H1 (cell line): ENCODE data around the gene GNS. TPM values are rescaled to one million over a fixed set of nuclear protein-coding genes. Genes with fewer than 3 reads are reported as not detected.

Source experiments
- CTCF ChIA-PET: fragments of 300-600 bp; sonication (Branson Sonifier 250); formaldehyde crosslinking; loops from one replicate; lab custom pipeline; 2021; ENCODE audit not compliant: partially characterized antibody; lab: Charles Lee
- POLR2A ChIA-PET: fragments of 300-600 bp; sonication (Branson Sonifier 250); formaldehyde crosslinking; loops from one replicate; lab custom pipeline; 2021; ENCODE audit warnings: inconsistent platforms; ENCODE audit not compliant: partially characterized antibody; lab: Charles Lee
- DNase-seq, 2 experiments: peaks; one replicate each; pipeline versions ENCODE4 v3.0.0 to v3.0.0-alpha.2; 2010 to 2022; ENCODE audit warnings: low spot score in 2 of 2, low read depth in 1 of 2, mixed read lengths in 1 of 2
- FAIRE-seq: peaks from 2 replicates; lab custom pipeline; 2011; peaks lifted over from hg19 to GRCh38; lab: Jason Lieb, UNC
- H2AFZ ChIP-seq: 2 replicates; pipeline ENCODE4 v1.8.1; 2012; ENCODE audit warnings: low read length, inconsistent platforms
- H2AK5ac ChIP-seq: 2 replicates; pipeline ENCODE4 v1.6.1; 2013; ENCODE audit warnings: low read depth, low read length
- H2BK120ac ChIP-seq: replicated peaks from 2 replicates; pipeline ENCODE3; 2013; ENCODE audit warnings: low read depth, low read length, inconsistent platforms
- H2BK12ac ChIP-seq: 2 replicates; pipeline ENCODE4 v1.6.1; 2013; ENCODE audit warnings: low read depth, low read length
- H2BK15ac ChIP-seq: 2 replicates; pipeline ENCODE4 v1.6.1; 2013; ENCODE audit warnings: low read length
- H2BK20ac ChIP-seq: 2 replicates; pipeline ENCODE4 v1.6.1; 2013; ENCODE audit warnings: low read length
- H2BK5ac ChIP-seq: 2 replicates; pipeline ENCODE4 v1.6.1; 2013; ENCODE audit warnings: low read depth, low read length
- H3K14ac ChIP-seq: 2 replicates; pipeline ENCODE4 v1.6.1; 2013; ENCODE audit warnings: inconsistent platforms; ENCODE audit not compliant: insufficient read length
- H3K18ac ChIP-seq: 2 replicates; pipeline ENCODE4 v1.6.1; 2013; ENCODE audit warnings: low read length; ENCODE audit errors: extremely low read depth
- H3K23ac ChIP-seq: 2 replicates; pipeline ENCODE4 v1.6.1; 2013; ENCODE audit warnings: inconsistent platforms; ENCODE audit not compliant: insufficient read length
- H3K23me2 ChIP-seq: 2 replicates; pipeline ENCODE4 v1.6.1; 2013; ENCODE audit warnings: low read depth, low read length
- H3K27ac ChIP-seq: 2 replicates; pipeline ENCODE4 v1.6.1; 2011; ENCODE audit warnings: low read depth, low read length, inconsistent platforms
- H3K27me3 ChIP-seq, 4 experiments: replicated peaks in 1 of 4; 1 replicate in 1 of 4; 2 replicates in 3 of 4; pipeline versions ENCODE4 v1.6.1 to v1.8.1; 2011 to 2013; ENCODE audit warnings: low read length in 3 of 4, mild to moderate bottlenecking in 3 of 4, inconsistent platforms in 2 of 4, mixed read lengths in 2 of 4, moderate library complexity in 1 of 4; ENCODE audit not compliant: control insufficient read depth in 3 of 4, insufficient read depth in 3 of 4; ENCODE audit errors: extremely low read depth in 1 of 4
- H3K36me3 ChIP-seq, 4 experiments: 2 replicates each; pipeline versions ENCODE4 v1.6.1 to v1.8.1; 2011 to 2013; ENCODE audit warnings: mild to moderate bottlenecking in 4 of 4, low read length in 3 of 4, moderate library complexity in 2 of 4, control low read depth in 1 of 4, inconsistent platforms in 1 of 4; ENCODE audit not compliant: insufficient read depth in 4 of 4, control insufficient read depth in 2 of 4
- H3K4ac ChIP-seq: replicated peaks from 2 replicates; pipeline ENCODE3; 2013; ENCODE audit warnings: low read length, low read depth, mixed read lengths, inconsistent platforms; ENCODE audit not compliant: insufficient read length
- H3K4me1 ChIP-seq, 4 experiments: replicated peaks in 1 of 4; 1 replicate in 1 of 4; 2 replicates in 3 of 4; pipeline versions ENCODE4 v1.6.1 to v1.8.1; 2011 to 2013; ENCODE audit warnings: low read length in 3 of 4, inconsistent platforms in 2 of 4, mixed read lengths in 1 of 4; ENCODE audit not compliant: insufficient read depth in 4 of 4, control insufficient read depth in 3 of 4
- H3K4me2 ChIP-seq, 2 experiments: 2 replicates each; pipeline versions ENCODE4 v1.6.1 to v1.8.1; 2011 to 2013; ENCODE audit warnings: low read depth in 2 of 2, low read length in 2 of 2, control low read depth in 1 of 2, inconsistent platforms in 1 of 2, mild to moderate bottlenecking in 1 of 2; ENCODE audit not compliant: insufficient read depth in 1 of 2
- H3K4me3 ChIP-seq, 4 experiments: fragments of 200-600, 300-600 bp in 1 of 4; sonication (generic), shearing (Covaris generic), sonication (Bioruptor Twin) in 1 of 4; 2 replicates each; pipeline versions ENCODE4 v1.5.1 to v1.8.1; 2011 to 2016; ENCODE audit warnings: low read length in 4 of 4, low read depth in 3 of 4, control low read depth in 2 of 4, inconsistent platforms in 2 of 4, mild to moderate bottlenecking in 2 of 4, mixed read lengths in 1 of 4, moderate library complexity in 1 of 4; ENCODE audit not compliant: insufficient read depth in 2 of 4; ENCODE audit errors: extremely low read depth in 1 of 4
- H3K56ac ChIP-seq: replicated peaks from 2 replicates; pipeline ENCODE3; 2013; ENCODE audit warnings: low read depth, mild to moderate bottlenecking, mixed read lengths, low read length, inconsistent platforms; ENCODE audit not compliant: insufficient read length
- H3K79me1 ChIP-seq: 2 replicates; pipeline ENCODE4 v1.6.1; 2013; ENCODE audit warnings: low read depth, low read length, control low read depth
- H3K79me2 ChIP-seq, 2 experiments: 2 replicates each; pipeline versions ENCODE4 v1.6.1 to v1.8.1; 2012 to 2013; ENCODE audit warnings: low read length in 2 of 2, mild to moderate bottlenecking in 2 of 2, inconsistent platforms in 1 of 2; ENCODE audit not compliant: insufficient read depth in 2 of 2, control insufficient read depth in 1 of 2
- H3K9ac ChIP-seq, 4 experiments: replicated peaks in 1 of 4; 1 replicate in 1 of 4; 2 replicates in 3 of 4; pipeline versions ENCODE4 v1.6.1 to v1.8.1; 2011 to 2013; ENCODE audit warnings: low read depth in 3 of 4, low read length in 3 of 4, control low read depth in 2 of 4, mild to moderate bottlenecking in 2 of 4, moderate library complexity in 2 of 4, inconsistent platforms in 1 of 4; ENCODE audit errors: extremely low read depth in 1 of 4
- H3K9me3 ChIP-seq, 2 experiments: 2 replicates each; pipeline versions ENCODE4 v1.6.1 to v1.8.1; 2012 to 2013; ENCODE audit warnings: mild to moderate bottlenecking in 2 of 2, moderate library complexity in 2 of 2, control low read depth in 1 of 2, inconsistent platforms in 1 of 2, low read depth in 1 of 2, low read length in 1 of 2, mixed read lengths in 1 of 2; ENCODE audit not compliant: insufficient read depth in 2 of 2
- H4K20me1 ChIP-seq, 2 experiments: replicated peaks in 1 of 2; 2 replicates each; pipeline versions ENCODE3 to v1.8.1; 2011 to 2013; ENCODE audit warnings: inconsistent platforms in 2 of 2, low read length in 2 of 2, mild to moderate bottlenecking in 1 of 2; ENCODE audit not compliant: insufficient read depth in 2 of 2, control insufficient read depth in 1 of 2
- H4K5ac ChIP-seq: 2 replicates; pipeline ENCODE4 v1.6.1; 2013; ENCODE audit warnings: low read length, low read depth, mixed read lengths, inconsistent platforms; ENCODE audit not compliant: insufficient read length
- H4K8ac ChIP-seq: 2 replicates; pipeline ENCODE4 v1.8.0; 2013; ENCODE audit warnings: mild to moderate bottlenecking, moderate library complexity, low read length, inconsistent platforms; ENCODE audit not compliant: insufficient read depth; ENCODE audit errors: extremely low read depth
- H4K91ac ChIP-seq: replicated peaks from 2 replicates; pipeline ENCODE3; 2013; ENCODE audit warnings: low read length, mixed read lengths, inconsistent platforms; ENCODE audit not compliant: insufficient read length
- CBX5 ChIP-seq: fragments of 300-800, 300-1000 bp; sonication (generic); IDR thresholded peaks from 2 replicates; pipeline ENCODE4 v1.7.1; 2016; ENCODE audit warnings: antibody characterized with exemption, low read length, low read depth
- EZH2 ChIP-seq: fragments of 200-600 bp; sonication (generic); IDR thresholded peaks from 2 replicates; pipeline ENCODE4 v1.7.1; 2012; ENCODE audit warnings: low read depth, mild to moderate bottlenecking, moderate library complexity, low read length, inconsistent platforms; ENCODE audit not compliant: severe bottlenecking
- JUND ChIP-seq: IDR thresholded peaks from 2 replicates; pipeline ENCODE4 v1.6.1; 2011; ENCODE audit warnings: mild to moderate bottlenecking, improper control_type of control experiment, low read length
- KDM1A ChIP-seq: fragments of 200-600, 300-600 bp; sonication (generic); IDR thresholded peaks from 2 replicates; pipeline ENCODE4 v1.7.1; 2016; ENCODE audit warnings: mild to moderate bottlenecking, low read length, borderline replicate concordance
- MAFK ChIP-seq: IDR thresholded peaks from 2 replicates; pipeline ENCODE4 v1.6.1; 2012; ENCODE audit warnings: low read depth, mild to moderate bottlenecking, improper control_type of control experiment, low read length
- PHF8 ChIP-seq: fragments of 200-600 bp; sonication (generic); conservative IDR thresholded peaks from 2 replicates; pipeline ENCODE4 v1.7.1; 2012; ENCODE audit warnings: low read depth, mild to moderate bottlenecking, inconsistent platforms, low read length, moderate library complexity
- POU5F1 ChIP-seq: IDR thresholded peaks from 2 replicates; pipeline ENCODE4 v1.6.1; 2011; ENCODE audit warnings: low read depth, mild to moderate bottlenecking, low read length, moderate library complexity
- SRF ChIP-seq: IDR thresholded peaks from 2 replicates; pipeline ENCODE4 v1.6.1; 2011; ENCODE audit warnings: mild to moderate bottlenecking, low read depth, low read length, moderate library complexity
- TEAD4 ChIP-seq: IDR thresholded peaks from 2 replicates; pipeline ENCODE4 v1.6.1; 2012; ENCODE audit warnings: low read depth, low read length, inconsistent platforms, mixed read lengths
- WGBS, 2 experiments: shearing (Covaris generic) in 1 of 2; methylation state at CpG; one replicate each; pipeline versions ENCODE4 v1.1.6 to v1.1.7; 2013 to 2015; ENCODE audit warnings: low lambda C conversion rate in 2 of 2, mixed read lengths in 2 of 2, inconsistent platforms in 1 of 2, low coverage in 1 of 2, missing lambda C conversion rate in 1 of 2; ENCODE audit not compliant: insufficient replicate concordance in 2 of 2, insufficient coverage in 1 of 2, insufficient read length in 1 of 2; ENCODE audit errors: extremely low coverage in 1 of 2, missing lambda C conversion rate in 1 of 2; 5-methylcytosine and 5-hydroxymethylcytosine counted together
- polyA plus RNA-seq, 7 experiments: library from polyadenylated mRNA; depleted of rRNA in 3 of 7; stranded (reverse) in 5 of 7; unstranded in 2 of 7; fragments of >200 nt in 5 of 7; fragments of 200-250 nt in 2 of 7; gene quantifications; 1 replicate in 5 of 7; 2 replicates in 1 of 7; 4 replicates in 1 of 7; pipeline versions ENCODE4 v1.2.1 to v1.2.3, GENCODE V29; 2011 to 2013; ENCODE audit warnings: missing spikeins in 2 of 7, mixed read lengths in 2 of 7
- total RNA-seq: library from RNA; stranded (reverse); fragmentation: NEBNext Ultra II Directional; extraction: Animal tissue kit (Norgen Biotek cat#: 25700); gene quantifications from 2 replicates; pipeline ENCODE4 v1.2.1, GENCODE V29; 2021
- TF ChIP-seq, protein P1 (sequence below): IDR thresholded peaks from 2 replicates; pipeline ENCODE4 v1.6.1; 2011; ENCODE audit warnings: low read length, improper control_type of control experiment

Gene GNS
- total and polyA plus RNA-seq, 2 of the 8 experiments (the other 6 are each of a cell fraction or from before 2014, with no cell fraction given) = 16.0 to 28.5 TPM

DNA sequence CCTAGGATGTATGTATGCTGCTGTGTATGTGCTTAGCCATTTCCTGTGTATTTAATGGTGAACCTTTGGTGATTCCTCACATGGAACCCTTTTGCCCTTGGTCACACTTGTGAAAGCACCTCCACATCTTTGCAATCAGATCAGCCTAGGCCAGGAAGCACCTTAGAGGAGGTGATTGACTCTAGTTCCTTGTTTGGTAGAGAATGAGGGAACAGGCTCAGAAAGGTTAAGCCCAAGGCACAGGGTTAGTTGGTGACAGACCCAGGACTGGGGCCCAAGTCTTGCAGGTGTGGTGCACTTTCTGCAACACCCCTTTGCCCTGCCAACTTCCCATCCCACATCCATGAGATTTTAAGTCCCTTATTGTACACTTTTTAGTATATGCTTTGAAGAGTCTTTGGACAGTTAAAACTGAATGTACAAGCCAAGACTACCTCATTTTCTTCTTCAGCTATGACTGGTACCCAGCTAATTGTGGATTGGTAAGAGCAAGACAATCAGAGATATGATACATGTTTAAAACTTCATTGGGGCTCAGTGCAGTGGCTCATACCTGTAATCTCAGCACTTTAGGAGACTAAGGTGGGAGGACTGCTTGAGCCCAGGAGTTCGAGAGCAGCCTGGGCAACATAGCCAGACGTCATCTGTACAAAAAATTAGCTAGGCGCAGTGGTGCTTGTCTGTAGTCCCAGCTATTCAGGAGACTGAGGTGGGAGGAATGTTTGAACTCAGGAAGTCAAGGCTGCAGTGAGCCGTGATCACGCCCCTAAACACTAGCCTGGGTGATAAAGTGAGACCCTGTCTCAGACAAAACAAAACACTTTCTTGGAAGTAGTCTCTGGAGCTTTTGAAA, 77.8 kb downstream of the GNS start:
- H3K4ac ChIP-seq = no peak overlapping the region
- no peaks in the 10 kb centered on the region for H3K9me3 ChIP-seq
- H3K4me3 ChIP-seq = no peak overlapping the region
- H4K8ac ChIP-seq = no peak overlapping the region
- H3K23ac ChIP-seq = no peak overlapping the region
- H3K4me1 ChIP-seq = peaks cover 2 to 13% (median 7%) of the 10 kb centered on the region in 4 experiments; a peak in 6 of 7 replicates
- H3K79me1 ChIP-seq = peaks cover 9% of the 10 kb centered on the region; the same call in 1 of the 2 replicates
- no peaks in the 10 kb centered on the region for H3K27me3 ChIP-seq
- H3K36me3 ChIP-seq = peaks cover 0 to 8% (median 3%) of the 10 kb centered on the region in 4 experiments; a peak in 3 of 8 replicates
- 92% methylated on average over 5 of the region's 5 CpGs; no CpG with 5 or more reads in 1 of the 2 experiments for WGBS, 2 experiments
- H2BK5ac ChIP-seq = peak overlapping the region; percentile 15; the same call in 1 of the 2 replicates
- no peak overlapping the region for H2BK20ac ChIP-seq
- no peak overlapping the region for H2BK12ac ChIP-seq
- ChIA-PET CTCF (interaction anchor here (0.8 to 5.8 kb wide), 5 partner anchors 10 to 133 kb away, joined by 3 to 39 read pairs (median 5); no protein-coding TSS in a partner anchor), POLR2A (interaction anchor here (0.5 to 1.3 kb wide), 3 partner anchors 10 to 137 kb away, joined by 3 read pairs; no protein-coding TSS in a partner anchor)
- H3K27ac ChIP-seq = no peak overlapping the region
- 0 out of 2 replicates have a peak overlapping the region, but pooled peaks have one; percentile 44 for H3K18ac ChIP-seq
- H2AK5ac ChIP-seq = no peak overlapping the region
- no peak overlapping the region for H3K4me2 ChIP-seq
- H2BK15ac ChIP-seq = no peak overlapping the region
- no peak for DNase-seq
- H3K9ac ChIP-seq = no peak overlapping the region
- H3K79me2 ChIP-seq = peaks cover 0 to 68% of the 10 kb centered on the region in 2 experiments; a peak in 2 of 4 replicates
- no peak overlapping the region for H4K91ac ChIP-seq
- FAIRE-seq = no peak
- no peak overlapping the region for H3K56ac ChIP-seq
- H4K5ac ChIP-seq = no peak overlapping the region
- no peaks in the 10 kb centered on the region for H3K23me2 ChIP-seq
- H2BK120ac ChIP-seq = no peak overlapping the region
- peaks cover 6 to 15% of the 10 kb centered on the region in 2 experiments for H4K20me1 ChIP-seq
- no peak overlapping the region for H2AFZ ChIP-seq
- H3K14ac ChIP-seq = no peak overlapping the region
- no peak for TF ChIP-seq EZH2
- TF ChIP-seq, protein P1, sequence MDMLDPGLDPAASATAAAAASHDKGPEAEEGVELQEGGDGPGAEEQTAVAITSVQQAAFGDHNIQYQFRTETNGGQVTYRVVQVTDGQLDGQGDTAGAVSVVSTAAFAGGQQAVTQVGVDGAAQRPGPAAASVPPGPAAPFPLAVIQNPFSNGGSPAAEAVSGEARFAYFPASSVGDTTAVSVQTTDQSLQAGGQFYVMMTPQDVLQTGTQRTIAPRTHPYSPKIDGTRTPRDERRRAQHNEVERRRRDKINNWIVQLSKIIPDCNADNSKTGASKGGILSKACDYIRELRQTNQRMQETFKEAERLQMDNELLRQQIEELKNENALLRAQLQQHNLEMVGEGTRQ = no peak
- no peak for TF ChIP-seq KDM1A
- TF ChIP-seq CBX5 = no peak
- no peak for TF ChIP-seq SRF
- no peak for TF ChIP-seq JUND
- no peak for TF ChIP-seq PHF8
- no peak for TF ChIP-seq POU5F1
- TF ChIP-seq MAFK = no peak
- TF ChIP-seq TEAD4 = no peak
